Transverse colon (tissue), 4 donors: ENCODE measurements around the gene PRMT2.

Source experiments
- POLR2A ChIP-seq: fragments of 450-650 bp; IDR thresholded peaks from one replicate; pipeline ENCODE4 v1.6.1; 2016; ENCODE audit warnings: antibody characterized with exemption, mild to moderate bottlenecking, moderate library complexity
- POLR2AphosphoS5 ChIP-seq, 3 donors: sonication (generic); formaldehyde crosslinking; IDR thresholded peaks; one replicate each; pipeline ENCODE4 v1.6.1; 2016; ENCODE audit warnings: antibody characterized with exemption in 3 of 3
- TF ChIP-seq, protein P1 (sequence below), 5 experiments: fragments of 200-600 bp in 3 of 5; fragments of 450-650 bp in 2 of 5; sonication (generic) in 3 of 5; IDR thresholded peaks; 1 replicate in 2 of 5; 2 replicates in 3 of 5; pipeline ENCODE4 v1.5.1; 2016 to 2017; ENCODE audit warnings: antibody characterized with exemption in 5 of 5, inconsistent platforms in 3 of 5, mild to moderate bottlenecking in 2 of 5, moderate library complexity in 1 of 5

DNA sequence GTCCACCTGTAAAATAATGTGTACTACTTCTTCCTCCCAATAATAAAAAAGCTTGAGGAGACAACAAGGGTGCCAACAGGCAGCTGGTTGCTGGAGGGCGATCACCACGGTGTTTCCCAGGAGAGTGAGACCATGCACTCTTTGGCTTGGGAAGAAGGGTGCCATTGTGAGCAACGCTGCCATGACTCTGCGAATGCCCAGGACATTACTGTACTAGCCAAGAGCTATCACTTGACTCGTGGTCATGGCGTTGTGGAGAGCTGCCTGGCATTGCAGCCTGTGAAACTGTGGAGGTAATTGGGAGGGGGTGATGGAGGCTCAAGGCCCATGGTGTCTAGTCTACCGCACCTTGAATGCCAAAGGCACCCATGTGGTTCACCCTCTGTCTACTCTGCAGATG, 14.6 kb upstream of the PRMT2 start:
- TF ChIP-seq, protein P1, sequence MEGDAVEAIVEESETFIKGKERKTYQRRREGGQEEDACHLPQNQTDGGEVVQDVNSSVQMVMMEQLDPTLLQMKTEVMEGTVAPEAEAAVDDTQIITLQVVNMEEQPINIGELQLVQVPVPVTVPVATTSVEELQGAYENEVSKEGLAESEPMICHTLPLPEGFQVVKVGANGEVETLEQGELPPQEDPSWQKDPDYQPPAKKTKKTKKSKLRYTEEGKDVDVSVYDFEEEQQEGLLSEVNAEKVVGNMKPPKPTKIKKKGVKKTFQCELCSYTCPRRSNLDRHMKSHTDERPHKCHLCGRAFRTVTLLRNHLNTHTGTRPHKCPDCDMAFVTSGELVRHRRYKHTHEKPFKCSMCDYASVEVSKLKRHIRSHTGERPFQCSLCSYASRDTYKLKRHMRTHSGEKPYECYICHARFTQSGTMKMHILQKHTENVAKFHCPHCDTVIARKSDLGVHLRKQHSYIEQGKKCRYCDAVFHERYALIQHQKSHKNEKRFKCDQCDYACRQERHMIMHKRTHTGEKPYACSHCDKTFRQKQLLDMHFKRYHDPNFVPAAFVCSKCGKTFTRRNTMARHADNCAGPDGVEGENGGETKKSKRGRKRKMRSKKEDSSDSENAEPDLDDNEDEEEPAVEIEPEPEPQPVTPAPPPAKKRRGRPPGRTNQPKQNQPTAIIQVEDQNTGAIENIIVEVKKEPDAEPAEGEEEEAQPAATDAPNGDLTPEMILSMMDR (IDR thresholded peaks at IDR 0.05): no peak
- TF ChIP-seq POLR2A: no peak
- TF ChIP-seq POLR2AphosphoS5 (IDR thresholded peaks at IDR 0.05): no peak
